Central memory CD8-positive, alpha-beta T cell (primary cell): ENCODE measurements around the gene NAP1L4.
A peak's percentile ranks its signal among the peaks of the same experiment; 100 is the strongest.

Experiments
- ATAC-seq: fragments of 150-1000 bp; cut with Tn5 transposase; replicated peaks from 2 replicates; pipeline ENCODE4 v1.10.0; 2022; ENCODE audit warnings: mild to moderate bottlenecking, moderate FRiP score, moderate number of reproducible peaks; ENCODE audit not compliant: poor library complexity, severe bottlenecking; ENCODE audit errors: extremely low read depth
- DNase-seq, 2 donors: peaks; one replicate each; pipeline ENCODE4 v3.0.0; 2021; ENCODE audit warnings: low spot score in 2 of 2
- H3K27ac Mint-ChIP-seq: one replicate; pipeline ENCODE4 v1.8.0; 2022; ENCODE audit warnings: low read depth, mild to moderate bottlenecking, moderate library complexity, mixed read lengths
- H3K27me3 Mint-ChIP-seq: one replicate; pipeline ENCODE4 v1.8.0; 2022; ENCODE audit warnings: mixed read lengths
- H3K36me3 Mint-ChIP-seq: one replicate; pipeline ENCODE4 v1.8.0; 2022; ENCODE audit warnings: mild to moderate bottlenecking, moderate library complexity, mixed read lengths; ENCODE audit not compliant: insufficient read depth
- H3K4me1 Mint-ChIP-seq: one replicate; pipeline ENCODE4 v1.8.0; 2022; ENCODE audit warnings: mixed read lengths
- H3K4me3 Mint-ChIP-seq: one replicate; pipeline ENCODE4 v1.8.0; 2022; ENCODE audit warnings: mild to moderate bottlenecking, moderate library complexity, mixed read lengths
- H3K9me3 Mint-ChIP-seq: one replicate; pipeline ENCODE4 v1.8.0; 2022; ENCODE audit warnings: mixed read lengths

NAP1L4 gene

DNA sequence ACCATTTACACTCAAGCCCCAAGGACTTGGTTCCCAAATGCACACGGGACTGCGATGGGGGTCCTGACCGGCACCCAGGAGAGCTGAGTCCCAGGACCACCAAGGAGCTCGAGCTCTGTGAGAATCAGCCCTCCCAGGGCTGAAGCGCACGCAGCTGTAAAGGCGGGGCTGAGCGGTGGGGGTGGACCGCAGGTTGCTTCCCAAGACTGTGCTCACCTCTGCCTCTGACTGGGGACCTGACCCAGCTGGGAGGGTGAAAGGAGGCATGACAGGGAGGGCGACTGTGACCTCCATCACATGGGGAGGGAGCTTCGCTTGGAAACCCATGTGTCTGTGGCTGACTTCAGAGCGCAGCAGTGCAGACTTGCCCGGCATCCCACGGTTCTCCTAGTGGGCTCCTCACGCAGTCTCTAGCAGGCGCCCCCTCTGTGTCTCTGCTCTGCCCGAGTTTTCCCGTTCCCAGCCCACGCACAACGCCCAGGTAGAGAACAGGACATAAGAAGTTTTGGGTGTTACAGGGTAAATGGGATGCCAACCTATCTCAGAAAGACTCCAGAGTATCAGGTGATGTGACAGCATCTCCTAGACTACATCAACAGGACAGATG lies 15.4 kb upstream of the NAP1L4 start:
- Mint-ChIP-seq H3K4me1 (peaks cover 5% of the 10 kb centered on the region), H3K27me3 (no peaks in the 10 kb centered on the region), H3K9me3 (no peaks in the 10 kb centered on the region), H3K4me3 (no peak overlapping the region), H3K36me3 (peaks cover 31% of the 10 kb centered on the region), H3K27ac (no peak overlapping the region)
- no peak for ATAC-seq
- DNase-seq: no peak

GRCh38 chr11:3006505-3007260 lies 14.6 kb upstream of the NAP1L4 start:
- no peak overlapping the region for H3K27ac Mint-ChIP-seq
- ATAC-seq: no peak
- no peak for DNase-seq
- H3K9me3 Mint-ChIP-seq: no peaks in the 10 kb centered on the region
- H3K36me3 Mint-ChIP-seq: peaks cover 31% of the 10 kb centered on the region
- H3K27me3 Mint-ChIP-seq: no peaks in the 10 kb centered on the region
- H3K4me3 Mint-ChIP-seq: no peak overlapping the region
- H3K4me1 Mint-ChIP-seq: peaks cover 5% of the 10 kb centered on the region

GRCh38 chr11:3004481-3004880 lies 12.4 kb upstream of the NAP1L4 start:
- peaks cover 33% of the 10 kb centered on the region for H3K36me3 Mint-ChIP-seq
- no peaks in the 10 kb centered on the region for H3K27me3 Mint-ChIP-seq
- DNase-seq (no peak), ATAC-seq (no peak)
- H3K27ac Mint-ChIP-seq: no peak overlapping the region
- H3K4me1 Mint-ChIP-seq: peaks cover 5% of the 10 kb centered on the region
- no peaks in the 10 kb centered on the region for H3K9me3 Mint-ChIP-seq
- H3K4me3 Mint-ChIP-seq: no peak overlapping the region

DNA sequence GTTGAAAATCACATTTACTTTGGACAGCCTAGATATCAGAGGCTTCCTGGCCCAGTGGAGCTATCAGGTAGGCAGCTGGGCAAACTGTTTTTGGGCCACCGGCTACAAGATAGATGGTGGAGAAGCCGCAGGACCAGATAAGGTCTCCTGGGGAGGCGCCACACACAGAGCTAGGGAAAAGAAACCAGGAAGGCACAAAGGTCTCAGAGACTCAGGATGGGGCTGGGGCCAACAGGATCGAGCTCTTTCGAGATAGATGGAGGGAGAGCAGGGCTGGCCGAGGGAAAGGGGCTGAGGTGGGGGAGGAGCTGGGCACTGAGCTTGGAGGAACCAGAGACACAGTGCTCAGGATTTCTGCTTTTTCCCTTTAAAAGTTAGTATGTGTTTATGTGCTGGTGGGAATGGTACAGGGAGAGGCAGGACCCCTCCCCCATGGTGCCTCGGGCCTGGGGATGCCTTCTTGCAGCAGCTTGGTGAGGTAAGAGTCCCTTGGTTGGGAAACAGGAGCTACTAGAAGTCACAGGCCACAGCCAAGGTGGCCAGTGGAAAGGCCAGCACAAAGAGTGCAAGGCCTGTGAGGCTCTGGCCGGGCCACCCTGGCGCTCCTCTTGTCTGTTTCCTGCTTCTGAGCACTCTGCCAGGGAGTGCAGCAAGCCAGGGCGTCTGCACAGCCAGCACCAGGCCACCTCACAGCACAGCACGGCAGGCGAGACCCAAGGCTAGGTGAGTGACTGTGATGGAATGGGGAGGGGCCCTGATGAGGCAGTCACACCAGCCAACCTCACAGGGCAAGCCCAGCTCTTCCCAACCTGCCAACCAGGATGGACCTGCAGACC lies 11.5 kb upstream of the NAP1L4 start:
- no peaks in the 10 kb centered on the region for H3K9me3 Mint-ChIP-seq
- H3K27me3 Mint-ChIP-seq: no peaks in the 10 kb centered on the region
- peak overlapping the region; percentile 38 for H3K27ac Mint-ChIP-seq
- H3K4me1 Mint-ChIP-seq: no peaks in the 10 kb centered on the region
- no peak overlapping the region for H3K4me3 Mint-ChIP-seq
- DNase-seq (no peak), ATAC-seq (no peak)
- H3K36me3 Mint-ChIP-seq: peaks cover 33% of the 10 kb centered on the region

DNA sequence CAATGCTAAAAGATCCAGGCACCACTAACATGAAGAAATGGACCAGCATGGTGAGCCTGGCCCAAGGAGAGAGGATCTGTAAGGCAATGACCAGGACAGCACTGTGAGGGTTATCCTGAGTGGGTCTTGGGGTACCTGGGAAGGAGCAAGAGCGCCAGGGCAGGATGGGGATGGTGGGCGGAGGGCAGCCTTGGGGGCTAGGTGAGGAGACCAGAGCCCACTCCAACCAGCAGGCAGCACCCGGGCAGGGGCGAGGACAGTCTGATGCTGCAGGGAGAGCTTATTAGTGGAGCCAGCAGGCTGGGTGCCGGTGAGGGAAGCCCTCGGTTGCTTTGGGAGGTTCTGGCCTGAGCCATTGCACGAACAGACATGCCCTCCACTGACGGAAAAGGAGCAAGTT lies 10.7 kb upstream of the NAP1L4 start:
- H3K9me3 Mint-ChIP-seq: no peaks in the 10 kb centered on the region
- DNase-seq: no peak
- no peak overlapping the region for H3K4me3 Mint-ChIP-seq
- ATAC-seq: no peak
- H3K27me3 Mint-ChIP-seq: no peaks in the 10 kb centered on the region
- H3K36me3 Mint-ChIP-seq: peaks cover 31% of the 10 kb centered on the region
- H3K4me1 Mint-ChIP-seq: no peaks in the 10 kb centered on the region
- H3K27ac Mint-ChIP-seq: no peak overlapping the region

DNA sequence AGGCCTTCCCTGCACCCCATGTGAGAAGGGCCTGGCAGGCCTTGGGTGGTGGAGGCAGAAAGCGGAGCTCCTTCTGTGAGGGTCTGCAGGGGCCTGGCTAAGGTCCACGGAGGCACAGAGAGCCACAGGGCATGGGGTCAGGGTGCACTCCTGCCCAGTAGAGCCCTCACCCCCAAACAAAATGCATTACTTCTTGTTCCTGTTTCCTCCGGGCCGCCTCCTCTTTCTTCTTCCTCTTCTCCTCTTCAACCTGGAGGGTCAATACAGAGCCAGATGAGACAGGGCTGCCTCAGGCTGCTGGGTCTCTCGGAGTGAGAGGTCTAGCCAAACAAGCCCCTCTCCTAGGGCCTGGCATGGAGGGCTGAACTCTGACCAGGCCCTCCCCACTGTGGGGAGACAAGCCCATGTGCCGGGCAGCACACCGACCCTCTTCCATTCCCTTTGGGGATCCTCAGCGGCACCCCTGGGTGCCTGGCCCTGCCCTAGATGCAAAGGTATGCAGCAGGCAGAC lies 10.3 kb upstream of the NAP1L4 start:
- no peak overlapping the region for H3K4me3 Mint-ChIP-seq
- DNase-seq (no peak), ATAC-seq (no peak)
- H3K27ac Mint-ChIP-seq: no peak overlapping the region
- no peaks in the 10 kb centered on the region for H3K4me1 Mint-ChIP-seq
- peaks cover 31% of the 10 kb centered on the region for H3K36me3 Mint-ChIP-seq
- no peaks in the 10 kb centered on the region for H3K9me3 Mint-ChIP-seq
- H3K27me3 Mint-ChIP-seq: no peaks in the 10 kb centered on the region

- H3K4me1 Mint-ChIP-seq: no peaks in the 10 kb centered on the region
- no peak overlapping the region for H3K4me3 Mint-ChIP-seq
These were observed 9.4 kb upstream of the NAP1L4 start for GRCh38 chr11:3001496-3001895.

DNA sequence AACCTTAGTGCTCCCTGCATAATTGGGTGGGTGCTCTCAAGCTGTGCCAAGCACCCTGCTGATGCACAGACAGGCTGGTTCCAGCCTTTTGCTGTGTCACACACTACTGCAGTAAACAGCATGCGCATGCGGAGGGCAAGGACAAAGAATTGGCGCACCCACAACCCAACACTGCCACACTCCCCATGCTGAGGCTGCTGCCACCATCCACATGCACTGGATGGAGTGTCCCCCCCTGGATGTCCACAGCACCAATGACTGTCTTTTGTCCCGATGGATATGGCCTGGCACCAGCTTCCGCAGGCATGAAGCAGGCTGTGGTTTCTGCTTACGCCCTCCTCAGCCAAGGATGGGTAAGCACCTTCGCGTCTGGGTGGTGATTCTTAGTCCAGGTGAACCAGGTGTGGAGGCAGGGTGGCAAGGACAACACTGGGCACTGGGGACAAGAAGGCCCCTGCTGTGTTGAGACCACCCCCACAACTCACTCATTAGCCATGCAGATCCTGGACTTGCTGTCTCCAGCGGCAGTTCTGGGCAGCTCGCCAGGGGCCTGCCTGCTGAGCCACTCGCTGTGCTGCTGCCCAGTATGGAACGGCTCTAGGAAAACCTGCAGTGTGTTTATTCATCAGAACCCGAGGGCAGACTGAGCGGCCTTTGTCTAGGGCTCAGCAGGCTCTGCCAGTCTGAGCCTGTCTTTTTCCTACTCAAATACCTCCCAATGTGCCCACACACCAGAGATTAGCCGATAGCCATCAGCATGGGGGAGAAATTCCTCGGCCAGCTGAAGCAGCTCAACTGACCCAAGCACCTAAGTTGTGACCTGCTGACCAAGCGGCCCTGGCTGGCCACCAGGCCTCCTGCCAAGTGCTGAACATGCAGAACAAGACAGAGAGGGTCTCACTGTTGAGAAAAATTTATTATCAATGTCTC lies 8.2 kb upstream of the NAP1L4 start:
- no peaks in the 10 kb centered on the region for H3K4me1 Mint-ChIP-seq
- ATAC-seq: no peak
- no peak overlapping the region for H3K27ac Mint-ChIP-seq
- peaks cover 24% of the 10 kb centered on the region for H3K36me3 Mint-ChIP-seq
- H3K27me3 Mint-ChIP-seq: no peaks in the 10 kb centered on the region
- H3K9me3 Mint-ChIP-seq: no peaks in the 10 kb centered on the region
- DNase-seq: no peak
- H3K4me3 Mint-ChIP-seq: no peak overlapping the region

More at GRCh38 chr11:3001496-3001895, 9.4 kb upstream of the NAP1L4 start:
- H3K9me3 Mint-ChIP-seq: no peaks in the 10 kb centered on the region
- H3K36me3 Mint-ChIP-seq: peaks cover 27% of the 10 kb centered on the region
- peak overlapping the region; percentile 27 for H3K27ac Mint-ChIP-seq
- ATAC-seq (no peak), DNase-seq (no peak)
- no peaks in the 10 kb centered on the region for H3K27me3 Mint-ChIP-seq

DNA sequence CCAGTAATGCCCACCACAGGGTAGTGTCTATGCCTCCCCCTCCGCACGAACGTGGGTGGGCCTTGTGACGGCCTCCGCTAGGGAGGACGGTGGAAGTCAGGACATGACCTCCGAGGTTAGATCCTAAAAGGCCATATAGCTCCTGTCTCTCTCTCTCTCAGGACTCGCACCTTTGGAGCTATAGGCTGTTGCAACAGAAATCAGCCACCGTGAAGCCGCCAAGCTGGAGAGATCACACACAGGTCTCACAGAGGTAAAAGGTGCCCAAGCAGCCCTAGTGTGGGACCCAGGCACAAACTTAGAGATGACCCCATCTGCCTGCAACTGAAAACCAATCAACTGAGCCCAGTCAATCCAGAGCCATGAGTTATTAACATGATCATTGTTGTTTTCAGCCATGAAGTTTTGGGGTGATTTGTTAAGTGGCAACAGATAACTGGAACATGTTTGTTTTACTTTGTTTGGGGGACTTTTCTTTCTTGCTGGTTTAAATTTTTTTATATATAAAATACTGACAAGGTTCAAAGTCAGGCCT lies 7.4 kb upstream of the NAP1L4 start:
- Mint-ChIP-seq H3K4me1 (no peaks in the 10 kb centered on the region), H3K4me3 (no peak overlapping the region), H3K9me3 (no peaks in the 10 kb centered on the region), H3K36me3 (peaks cover 19% of the 10 kb centered on the region), H3K27me3 (no peaks in the 10 kb centered on the region), H3K27ac (no peak overlapping the region)
- ATAC-seq: no peak
- DNase-seq: no peak

- Mint-ChIP-seq H3K36me3 (peaks cover 14% of the 10 kb centered on the region), H3K27ac (no peak overlapping the region), H3K27me3 (no peaks in the 10 kb centered on the region), H3K4me1 (no peaks in the 10 kb centered on the region), H3K9me3 (no peaks in the 10 kb centered on the region), H3K4me3 (no peak overlapping the region)
- ATAC-seq (no peak), DNase-seq (no peak)
These were observed 6.1 kb upstream of the NAP1L4 start for GRCh38 chr11:2998073-2998850.

GRCh38 chr11:2997406-2997805 lies 5.3 kb upstream of the NAP1L4 start:
- Mint-ChIP-seq H3K36me3 (peaks cover 8% of the 10 kb centered on the region), H3K4me3 (no peak overlapping the region), H3K27ac (no peak overlapping the region), H3K9me3 (no peaks in the 10 kb centered on the region), H3K27me3 (no peaks in the 10 kb centered on the region), H3K4me1 (no peaks in the 10 kb centered on the region)
- DNase-seq: no peak
- ATAC-seq: no peak
